Measurements from ENCODE around the gene LGALS9C.
"Not testable (repeated sequence)": the region's sequence is repeated elsewhere in the genome, so short reads cannot be mapped to it uniquely, and the experiment has no call there.

DNA sequence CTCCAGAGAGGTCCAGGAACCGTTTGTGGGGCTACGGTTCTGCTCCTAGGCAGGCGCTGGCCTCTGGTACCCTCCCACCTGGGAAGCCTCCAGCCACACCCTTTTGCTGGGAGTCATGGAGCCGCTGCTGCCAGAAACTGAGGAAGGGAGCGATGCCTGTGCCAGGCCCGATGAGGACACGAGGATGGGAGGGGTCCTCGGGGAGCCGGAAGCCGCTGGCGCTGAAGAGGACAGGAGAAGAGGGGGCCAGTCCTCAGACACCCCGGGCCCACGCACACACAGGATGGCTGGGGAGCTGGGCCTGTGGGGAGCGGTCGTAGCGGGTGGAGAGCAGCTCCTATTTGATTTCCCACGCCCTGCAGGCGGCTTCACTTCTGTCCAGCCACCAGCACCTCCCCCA, 24.2 kb downstream of the LGALS9C start:
- TF ChIP-seq, protein P1, sequence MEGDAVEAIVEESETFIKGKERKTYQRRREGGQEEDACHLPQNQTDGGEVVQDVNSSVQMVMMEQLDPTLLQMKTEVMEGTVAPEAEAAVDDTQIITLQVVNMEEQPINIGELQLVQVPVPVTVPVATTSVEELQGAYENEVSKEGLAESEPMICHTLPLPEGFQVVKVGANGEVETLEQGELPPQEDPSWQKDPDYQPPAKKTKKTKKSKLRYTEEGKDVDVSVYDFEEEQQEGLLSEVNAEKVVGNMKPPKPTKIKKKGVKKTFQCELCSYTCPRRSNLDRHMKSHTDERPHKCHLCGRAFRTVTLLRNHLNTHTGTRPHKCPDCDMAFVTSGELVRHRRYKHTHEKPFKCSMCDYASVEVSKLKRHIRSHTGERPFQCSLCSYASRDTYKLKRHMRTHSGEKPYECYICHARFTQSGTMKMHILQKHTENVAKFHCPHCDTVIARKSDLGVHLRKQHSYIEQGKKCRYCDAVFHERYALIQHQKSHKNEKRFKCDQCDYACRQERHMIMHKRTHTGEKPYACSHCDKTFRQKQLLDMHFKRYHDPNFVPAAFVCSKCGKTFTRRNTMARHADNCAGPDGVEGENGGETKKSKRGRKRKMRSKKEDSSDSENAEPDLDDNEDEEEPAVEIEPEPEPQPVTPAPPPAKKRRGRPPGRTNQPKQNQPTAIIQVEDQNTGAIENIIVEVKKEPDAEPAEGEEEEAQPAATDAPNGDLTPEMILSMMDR (IDR thresholded peaks at IDR 0.05): not testable (repeated sequence)
- not testable (repeated sequence) for TF ChIP-seq ESRRA (CRISPR knock-in tag; IDR thresholded peaks at IDR 0.05; ENCODE audit: borderline replicate concordance); TCF7 (CRISPR knock-in tag; IDR thresholded peaks at IDR 0.05; ENCODE audit: low read depth); SP1 (CRISPR knock-in tag; conservative IDR thresholded peaks at IDR 0.05); TP53 (CRISPR knock-in tag; IDR thresholded peaks at IDR 0.05); E2F5 (CRISPR knock-in tag; IDR thresholded peaks at IDR 0.05); JUN (CRISPR knock-in tag; IDR thresholded peaks at IDR 0.05)
- TF ChIP-seq, protein P2, sequence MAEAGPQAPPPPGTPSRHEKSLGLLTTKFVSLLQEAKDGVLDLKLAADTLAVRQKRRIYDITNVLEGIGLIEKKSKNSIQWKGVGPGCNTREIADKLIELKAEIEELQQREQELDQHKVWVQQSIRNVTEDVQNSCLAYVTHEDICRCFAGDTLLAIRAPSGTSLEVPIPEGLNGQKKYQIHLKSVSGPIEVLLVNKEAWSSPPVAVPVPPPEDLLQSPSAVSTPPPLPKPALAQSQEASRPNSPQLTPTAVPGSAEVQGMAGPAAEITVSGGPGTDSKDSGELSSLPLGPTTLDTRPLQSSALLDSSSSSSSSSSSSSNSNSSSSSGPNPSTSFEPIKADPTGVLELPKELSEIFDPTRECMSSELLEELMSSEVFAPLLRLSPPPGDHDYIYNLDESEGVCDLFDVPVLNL (CRISPR knock-in tag; IDR thresholded peaks at IDR 0.05; ENCODE audit: borderline replicate concordance, low read depth): not testable (repeated sequence)
